ENCODE results near the gene RTN4IP1.

DNA sequence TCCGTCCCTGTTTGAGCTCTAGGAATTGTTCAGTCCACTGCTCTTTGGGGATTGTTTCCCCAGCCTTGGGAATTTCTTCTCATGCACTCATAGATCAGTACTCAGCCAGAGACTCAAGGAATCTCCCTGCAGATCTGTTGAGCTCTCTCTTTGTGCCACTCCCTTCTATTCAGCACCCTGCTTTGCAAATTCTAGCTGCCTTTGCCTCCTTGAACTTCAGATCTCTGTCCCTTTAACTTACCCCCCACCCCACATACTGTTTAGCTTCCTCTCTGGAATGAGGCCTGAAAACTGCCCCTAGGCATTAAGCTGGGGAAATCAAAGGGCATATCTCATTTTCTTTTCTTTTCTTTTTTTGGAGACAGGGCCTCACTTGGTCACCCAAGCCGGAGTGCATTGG is 30.6 kb upstream of the RTN4IP1 start:
- TF ChIP-seq, protein P1, sequence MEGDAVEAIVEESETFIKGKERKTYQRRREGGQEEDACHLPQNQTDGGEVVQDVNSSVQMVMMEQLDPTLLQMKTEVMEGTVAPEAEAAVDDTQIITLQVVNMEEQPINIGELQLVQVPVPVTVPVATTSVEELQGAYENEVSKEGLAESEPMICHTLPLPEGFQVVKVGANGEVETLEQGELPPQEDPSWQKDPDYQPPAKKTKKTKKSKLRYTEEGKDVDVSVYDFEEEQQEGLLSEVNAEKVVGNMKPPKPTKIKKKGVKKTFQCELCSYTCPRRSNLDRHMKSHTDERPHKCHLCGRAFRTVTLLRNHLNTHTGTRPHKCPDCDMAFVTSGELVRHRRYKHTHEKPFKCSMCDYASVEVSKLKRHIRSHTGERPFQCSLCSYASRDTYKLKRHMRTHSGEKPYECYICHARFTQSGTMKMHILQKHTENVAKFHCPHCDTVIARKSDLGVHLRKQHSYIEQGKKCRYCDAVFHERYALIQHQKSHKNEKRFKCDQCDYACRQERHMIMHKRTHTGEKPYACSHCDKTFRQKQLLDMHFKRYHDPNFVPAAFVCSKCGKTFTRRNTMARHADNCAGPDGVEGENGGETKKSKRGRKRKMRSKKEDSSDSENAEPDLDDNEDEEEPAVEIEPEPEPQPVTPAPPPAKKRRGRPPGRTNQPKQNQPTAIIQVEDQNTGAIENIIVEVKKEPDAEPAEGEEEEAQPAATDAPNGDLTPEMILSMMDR (conservative IDR thresholded peaks at IDR 0.05; ENCODE audit: low read length): no peak
- TF ChIP-seq EZH2phosphoT487 (IDR thresholded peaks at IDR 0.05; ENCODE audit: borderline replicate concordance): no peak
